PC-9 (cell line): ENCODE results near the gene GNA12.

Experiments used
- CTCF ChIP-seq: fragments of 200-600 bp; sonication (generic); conservative IDR thresholded peaks from 2 replicates; pipeline ENCODE4 v1.6.1; 2017; ENCODE audit warnings: mixed run types, antibody characterized with exemption, mild to moderate bottlenecking, moderate library complexity
- EZH2 ChIP-seq: fragments of 200-600 bp; sonication (generic); IDR thresholded peaks from 2 replicates; pipeline ENCODE4 v1.8.0; 2017; ENCODE audit warnings: antibody characterized with exemption, low read depth

DNA sequence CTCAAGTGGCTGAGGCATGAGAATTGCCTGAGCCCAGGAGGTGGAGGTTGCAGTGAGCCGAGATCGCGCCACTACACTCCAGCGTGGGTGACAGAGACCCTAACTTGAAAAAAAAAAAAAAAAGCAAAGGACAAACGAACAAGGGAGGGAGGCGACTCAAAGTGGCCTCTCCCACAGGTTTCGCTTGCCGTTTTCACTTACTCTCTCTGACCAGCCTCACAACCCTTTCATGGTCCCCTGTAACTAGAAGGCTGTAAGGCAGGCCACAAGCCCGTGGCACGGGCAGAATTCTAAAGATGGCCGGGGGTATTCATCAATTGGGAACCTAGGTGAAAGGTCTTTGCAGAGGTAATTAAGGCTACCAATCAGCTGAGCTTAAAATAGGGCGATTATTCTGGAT is 25.5 kb downstream of the GNA12 start:
- TF ChIP-seq CTCF (no peak), EZH2 (no peak)
